HG02884 (cell line): Measurements from ENCODE around the gene SLC37A4.
A peak's percentile ranks its signal among the peaks of the same experiment; 100 is the strongest.
"Not testable (repeated sequence)": the region's sequence is repeated elsewhere in the genome, so short reads cannot be mapped to it uniquely, and the experiment has no call there.

ENCODE experiments used
- ATAC-seq: cut with Tn5 transposase; IDR thresholded peaks from one replicate; pipeline ENCODE4 v1.9.1; 2021; ENCODE audit warnings: mild to moderate bottlenecking, moderate library complexity; ENCODE audit not compliant: unreplicated experiment

The SLC37A4 gene

DNA sequence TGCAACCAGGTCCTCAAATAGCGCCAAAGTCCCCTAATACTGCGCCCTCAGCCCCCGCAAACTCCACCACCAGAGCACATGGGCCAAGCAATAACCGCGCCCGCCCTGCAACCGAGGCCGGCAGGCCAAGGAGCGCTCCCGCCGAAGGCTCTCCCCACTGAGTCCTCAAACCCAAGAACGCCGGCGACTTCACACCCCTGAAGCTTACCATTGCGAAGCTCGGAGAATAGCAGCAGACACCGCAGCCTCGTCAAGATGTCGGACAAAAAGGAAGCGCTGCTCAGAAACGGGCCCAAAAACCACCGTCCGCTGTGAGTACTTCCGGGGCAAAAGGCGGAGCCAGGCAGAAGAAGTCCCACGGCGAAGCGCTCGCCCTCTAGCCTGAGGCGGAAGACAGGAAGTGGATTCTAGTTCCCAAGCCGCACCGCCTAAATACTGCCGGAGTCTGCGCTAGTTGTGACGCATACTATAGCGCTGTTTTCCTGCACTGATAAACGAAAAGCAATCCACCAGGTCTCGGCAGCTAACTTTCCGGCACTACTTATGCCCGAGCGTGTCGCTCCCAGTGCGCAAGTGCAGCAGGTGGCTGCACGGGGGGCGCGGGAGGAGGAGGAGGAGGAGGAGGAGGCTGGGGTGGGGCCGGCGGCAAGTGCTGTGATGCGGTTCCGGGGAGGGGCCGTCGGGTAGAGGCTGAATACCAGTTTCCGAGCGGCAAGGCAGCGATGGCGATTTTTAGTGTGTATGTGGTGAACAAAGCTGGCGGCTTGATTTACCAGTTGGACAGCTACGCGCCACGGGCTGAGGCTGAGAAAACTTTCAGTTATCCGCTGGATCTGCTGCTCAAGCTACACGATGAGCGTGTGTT, 12.4 kb downstream of the SLC37A4 start, which contains the start of the genes RPS25 and TRAPPC4:
Gene RPS25, minus strand, starts transcription at position 270 of the 865 bp plus-strand sequence. Its CDS starts 59 bp downstream, at position 211.
Gene TRAPPC4, plus strand, starts transcription at position 693 of the 865 bp plus-strand sequence. Its CDS starts 30 bp downstream, at position 723.
- ATAC-seq: peak; percentile 85

- ATAC-seq: not testable (repeated sequence)
These were observed 13.3 kb downstream of the SLC37A4 start for GRCh38 chr11:119017377-119017776.

DNA sequence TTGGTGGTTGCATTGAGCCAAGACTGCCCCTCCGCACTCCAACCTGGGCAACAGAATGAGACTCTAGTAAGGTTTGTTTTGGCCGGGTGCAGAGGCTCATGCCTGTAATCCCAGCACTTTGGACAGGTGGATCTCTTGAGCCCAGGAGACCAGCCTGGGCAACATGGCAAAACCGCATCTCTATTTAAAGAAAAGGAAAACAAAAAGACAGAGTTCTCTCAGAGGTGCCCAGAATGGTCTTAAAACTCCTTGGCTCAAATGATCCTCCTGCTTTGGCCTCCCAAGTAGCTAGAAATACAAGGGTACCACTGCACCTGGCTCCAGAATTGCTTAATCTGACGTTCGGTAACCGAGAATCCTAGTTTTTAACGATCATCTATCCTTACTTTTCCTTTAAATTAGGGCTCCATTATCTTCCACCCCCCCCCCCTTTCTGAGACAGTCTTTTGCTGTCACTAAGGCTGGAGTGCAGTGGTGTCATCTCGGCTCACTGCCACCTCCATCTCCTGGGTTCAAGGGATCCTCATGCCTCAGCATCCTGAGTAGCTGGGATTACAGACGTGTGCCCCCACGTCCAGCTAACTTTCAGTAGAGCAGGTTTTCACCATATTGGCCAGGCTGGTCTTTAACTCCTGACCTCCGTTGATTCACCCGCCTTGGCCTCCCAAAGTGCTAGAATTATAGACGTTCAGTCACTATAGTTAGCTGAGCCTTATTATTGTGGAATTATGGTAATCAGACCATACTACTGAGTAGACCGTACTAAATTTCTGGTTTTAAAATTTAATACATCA, 14.3 kb downstream of the SLC37A4 start:
- ATAC-seq: no peak

GRCh38 chr11:119015054-119015611, 15.5 kb downstream of the SLC37A4 start:
- no peak for ATAC-seq

DNA sequence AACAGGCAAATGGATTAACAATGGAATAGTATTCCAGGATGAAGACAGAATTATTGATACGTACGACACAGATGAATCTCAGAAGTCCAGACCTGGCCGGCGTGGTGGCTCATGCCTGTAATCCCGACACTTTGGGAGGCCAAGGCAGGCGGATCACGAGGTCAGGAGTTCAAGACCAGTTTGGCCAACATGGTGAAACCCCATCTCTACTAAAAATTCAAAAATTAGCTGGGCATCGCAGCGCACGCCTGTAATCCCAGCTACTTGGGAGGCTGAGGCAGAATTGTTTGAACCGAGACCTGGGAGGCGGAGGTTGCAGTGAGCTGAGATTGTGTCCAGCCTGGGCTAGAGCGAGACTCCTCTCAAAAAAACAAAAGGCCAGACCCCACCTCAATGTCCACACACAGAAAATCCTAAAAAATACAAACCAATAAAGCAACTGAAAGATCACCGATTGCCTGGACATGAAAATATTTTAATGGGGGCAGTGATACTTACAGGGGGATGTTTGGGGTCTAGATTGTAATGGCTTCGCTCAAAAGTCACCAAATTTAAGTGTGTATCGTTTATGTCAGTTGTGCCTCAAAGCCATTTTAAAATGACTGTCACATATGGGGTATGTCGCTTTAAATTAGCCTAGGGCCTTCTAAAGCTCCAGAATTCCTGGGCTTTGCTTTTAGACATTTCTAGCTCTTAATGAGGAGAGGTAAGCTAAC, 16.3 kb downstream of the SLC37A4 start:
- no peak for ATAC-seq

- ATAC-seq: no peak
These were observed 18.0 kb downstream of the SLC37A4 start for GRCh38 chr11:119012629-119013170.

DNA sequence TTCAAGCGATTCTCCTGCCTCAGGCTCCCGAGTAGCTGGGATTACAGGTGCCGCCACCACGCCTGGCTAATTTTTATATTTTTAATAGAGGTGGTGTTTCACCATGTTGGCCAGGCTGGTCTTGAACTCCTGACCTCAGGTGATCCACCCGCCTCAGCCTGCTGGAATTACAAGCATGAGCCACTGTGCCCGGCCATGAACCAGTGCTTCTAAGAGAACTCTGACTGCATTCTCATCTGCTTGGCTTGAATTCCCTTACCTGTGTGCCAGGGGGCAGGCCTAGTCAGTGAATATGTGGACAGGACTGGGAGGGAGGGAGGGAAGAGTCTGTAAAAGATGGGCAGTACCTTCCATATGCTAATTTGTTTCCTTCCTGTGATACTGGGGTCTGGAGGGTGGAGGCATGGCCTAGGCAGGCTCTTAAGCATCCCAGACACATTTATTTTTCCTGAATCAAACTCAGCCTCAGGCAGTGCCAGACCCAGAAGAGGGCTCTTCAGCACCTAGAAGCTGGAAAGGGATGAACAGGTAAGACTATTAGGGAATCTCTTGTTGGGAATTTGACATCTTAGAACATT, 19.1 kb downstream of the SLC37A4 start:
- ATAC-seq: no peak

GRCh38 chr11:119006656-119007055, 24.0 kb downstream of the SLC37A4 start:
- ATAC-seq: no peak

GRCh38 chr11:119000906-119001305, 29.8 kb downstream of the SLC37A4 start:
- ATAC-seq: no peak

GRCh38 chr11:118998822-118999221, 31.9 kb downstream of the SLC37A4 start:
- no peak for ATAC-seq

GRCh38 chr11:118998388-118998717, 32.3 kb downstream of the SLC37A4 start:
- ATAC-seq: no peak

DNA sequence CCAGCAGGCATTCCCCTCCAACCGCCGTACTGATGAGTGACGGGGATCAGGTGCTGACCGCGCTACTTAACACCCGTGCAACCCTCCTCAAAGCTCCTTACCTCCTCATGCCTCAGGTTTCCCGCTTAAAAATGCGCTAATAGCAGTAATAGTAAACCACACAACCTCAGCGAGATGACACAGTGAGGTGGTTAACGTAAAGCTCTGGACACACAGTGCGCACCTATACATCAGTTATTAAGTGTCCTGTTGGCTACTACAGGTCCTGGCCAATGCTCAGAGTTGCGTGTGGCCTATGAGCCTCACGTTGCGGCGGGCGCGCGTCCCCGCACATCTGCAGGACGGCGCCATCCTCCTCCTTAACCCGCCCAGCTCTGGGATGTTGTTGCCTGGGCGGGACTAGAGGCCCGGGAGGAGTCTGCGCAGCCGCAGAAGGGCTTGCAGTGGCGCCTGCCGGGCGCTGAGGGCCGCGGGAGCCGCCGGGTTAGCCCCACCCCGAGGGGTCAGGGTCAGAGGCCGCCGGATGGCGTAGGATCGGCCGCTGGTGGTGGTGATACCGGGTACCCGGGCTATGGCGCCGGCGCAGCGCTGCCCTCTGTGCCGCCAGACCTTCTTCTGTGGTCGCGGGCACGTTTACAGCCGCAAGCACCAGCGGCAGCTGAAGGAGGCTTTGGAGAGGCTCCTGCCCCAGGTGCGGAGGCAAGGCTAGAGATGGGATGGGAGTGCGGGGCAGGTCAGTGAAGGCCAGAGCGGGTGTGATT, 32.9 kb downstream of the SLC37A4 start, which contains the start of gene CENATAC:
Gene CENATAC, plus strand, starts transcription at position 512 of the 761 bp plus-strand sequence. Its CDS starts 60 bp downstream, at position 572.
- ATAC-seq: peak; percentile 85

- peak; percentile 15 for ATAC-seq
These were observed 33.6 kb downstream of the SLC37A4 start for GRCh38 chr11:118996926-118997626.

DNA sequence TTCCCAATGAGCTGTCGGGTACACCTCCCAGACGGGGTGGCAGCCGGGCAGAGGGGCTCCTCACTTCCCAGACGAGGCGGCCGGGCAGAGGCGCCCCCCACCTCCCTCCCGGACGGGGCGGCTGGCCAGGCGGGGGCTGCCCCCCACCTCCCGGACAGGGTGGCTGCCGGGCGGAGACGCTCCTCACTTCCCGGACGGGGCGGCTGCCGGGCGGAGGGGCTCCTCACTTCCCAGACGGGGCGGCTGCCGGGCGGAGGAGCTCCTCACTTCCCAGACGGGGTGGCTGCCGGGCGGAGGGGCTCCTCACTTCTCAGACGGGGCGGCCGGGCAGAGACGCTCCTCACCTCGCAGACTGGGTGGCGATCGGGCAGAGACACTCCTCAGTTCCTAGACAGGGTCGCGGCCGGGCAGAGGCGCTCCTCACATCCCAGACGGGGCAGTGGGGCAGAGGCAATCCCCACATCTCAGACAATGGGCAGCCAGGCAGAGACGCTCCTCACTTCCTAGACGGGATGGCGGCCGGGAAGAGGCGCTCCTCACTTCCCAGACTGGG, 39.1 kb downstream of the SLC37A4 start:
- ATAC-seq: not testable (repeated sequence)

DNA sequence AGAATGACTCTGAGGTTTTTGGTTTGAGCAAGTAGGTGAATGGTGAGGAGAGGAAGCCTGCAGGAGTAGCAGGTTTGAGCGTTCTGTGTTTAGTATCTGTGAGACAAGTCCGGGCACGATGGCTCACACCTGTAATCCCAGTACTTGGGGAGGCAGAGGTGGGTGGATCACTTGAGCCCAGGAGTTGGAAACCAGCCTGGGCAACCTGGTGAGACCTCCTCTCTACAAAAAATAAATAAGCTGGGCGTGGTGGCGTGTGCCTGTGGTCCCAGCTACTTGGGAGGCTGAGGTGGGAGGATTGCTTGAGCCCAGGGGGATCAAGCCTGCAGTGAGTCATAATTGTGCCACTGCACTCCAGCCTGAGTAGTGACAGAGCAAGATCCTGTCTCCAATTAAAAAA, 42.4 kb downstream of the SLC37A4 start:
- no peak for ATAC-seq

GRCh38 chr11:118984825-118985224, 45.9 kb downstream of the SLC37A4 start:
- no peak for ATAC-seq

DNA sequence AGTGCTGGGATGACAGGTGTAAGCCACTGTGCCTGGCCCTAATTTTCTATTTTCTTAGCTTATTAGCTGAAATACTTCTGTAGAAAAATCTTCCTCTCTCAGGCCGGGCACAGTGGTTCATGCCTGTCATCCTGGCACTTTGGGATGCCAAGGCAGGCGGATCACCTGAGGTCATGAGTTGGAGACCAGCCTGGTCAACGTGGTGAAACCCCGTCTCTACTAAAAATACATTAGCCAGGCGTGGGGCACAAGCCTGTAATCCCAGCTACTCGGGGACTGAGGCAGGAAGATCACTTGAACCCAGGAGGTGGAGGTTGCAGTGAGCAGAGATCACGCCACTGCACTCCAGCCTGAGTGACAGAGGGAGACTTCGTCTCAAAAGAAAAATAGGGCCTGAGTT, 46.3 kb downstream of the SLC37A4 start:
- not testable (repeated sequence) for ATAC-seq

GRCh38 chr11:118980191-118980881, 50.3 kb downstream of the SLC37A4 start:
- no peak for ATAC-seq
